Endothelial cell (in vitro differentiated cells): ENCODE data around the gene VWA2. TPM values are rescaled to one million over a fixed set of nuclear protein-coding genes. Genes with fewer than 3 reads are reported as not detected.

Source experiments
- DNase-seq: peaks from one replicate; pipeline ENCODE4 v3.0.0; 2021; ENCODE audit warnings: low spot score
- H3K27ac Mint-ChIP-seq: one replicate; pipeline ENCODE4 v1.8.0; 2021; ENCODE audit warnings: mixed read lengths, inconsistent platforms; ENCODE audit not compliant: unreplicated experiment
- H3K27me3 Mint-ChIP-seq: one replicate; pipeline ENCODE4 v1.8.0; 2021; ENCODE audit warnings: mild to moderate bottlenecking, moderate library complexity, mixed read lengths, inconsistent platforms; ENCODE audit not compliant: unreplicated experiment
- H3K36me3 Mint-ChIP-seq: one replicate; pipeline ENCODE4 v1.8.0; 2021; ENCODE audit warnings: mild to moderate bottlenecking, low read depth, mixed read lengths, inconsistent platforms; ENCODE audit not compliant: unreplicated experiment
- H3K4me1 Mint-ChIP-seq: one replicate; pipeline ENCODE4 v1.8.0; 2021; ENCODE audit warnings: mild to moderate bottlenecking, mixed read lengths, inconsistent platforms; ENCODE audit not compliant: unreplicated experiment
- H3K4me3 Mint-ChIP-seq: one replicate; pipeline ENCODE4 v1.8.0; 2021; ENCODE audit warnings: mild to moderate bottlenecking, mixed read lengths, inconsistent platforms; ENCODE audit not compliant: unreplicated experiment
- H3K9me3 Mint-ChIP-seq: one replicate; pipeline ENCODE4 v1.8.0; 2021; ENCODE audit warnings: mixed read lengths, inconsistent platforms; ENCODE audit not compliant: unreplicated experiment
- total RNA-seq: library from RNA; stranded (reverse); fragmentation: NEBNext Ultra II Directional; extraction: Animal tissue kit (Norgen Biotek cat#: 25700); gene quantifications from one replicate; pipeline ENCODE4 v1.2.1, GENCODE V29; 2021; ENCODE audit not compliant: unreplicated experiment
- TF ChIP-seq, protein P1 (sequence below): fragments of 200-600 bp; sonication (generic); IDR thresholded peaks from one replicate; pipeline ENCODE4 v1.5.0; 2021; ENCODE audit warnings: antibody characterized with exemption; ENCODE audit not compliant: unreplicated experiment

Gene VWA2
- total RNA-seq, 1 donor from 2014 or later: 2.4 TPM

DNA sequence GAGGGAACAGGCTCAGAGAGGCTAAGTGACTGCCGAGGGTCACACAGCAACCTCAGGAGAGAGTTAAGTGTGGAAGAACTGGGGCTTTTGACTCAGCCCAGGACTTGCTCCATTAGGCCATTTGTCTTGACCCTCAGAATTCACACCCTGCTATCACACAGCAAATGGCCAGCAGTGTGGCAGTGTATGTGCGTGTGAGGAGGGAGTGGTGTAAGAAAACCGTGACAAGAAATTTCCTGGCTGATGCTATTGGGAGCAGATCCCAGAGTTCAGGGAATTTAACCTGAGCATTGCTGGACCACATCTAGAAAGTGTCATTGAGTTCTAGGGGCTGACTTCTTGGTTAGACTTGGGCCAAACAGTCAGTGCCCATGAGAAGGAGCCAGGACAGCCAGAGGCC lies 18.4 kb downstream of the VWA2 start:
- H3K27ac Mint-ChIP-seq: no peak overlapping the region
- H3K27me3 Mint-ChIP-seq: peaks cover 11% of the 10 kb centered on the region
- peaks cover 8% of the 10 kb centered on the region for H3K36me3 Mint-ChIP-seq
- no peaks in the 10 kb centered on the region for H3K9me3 Mint-ChIP-seq
- TF ChIP-seq, protein P1, sequence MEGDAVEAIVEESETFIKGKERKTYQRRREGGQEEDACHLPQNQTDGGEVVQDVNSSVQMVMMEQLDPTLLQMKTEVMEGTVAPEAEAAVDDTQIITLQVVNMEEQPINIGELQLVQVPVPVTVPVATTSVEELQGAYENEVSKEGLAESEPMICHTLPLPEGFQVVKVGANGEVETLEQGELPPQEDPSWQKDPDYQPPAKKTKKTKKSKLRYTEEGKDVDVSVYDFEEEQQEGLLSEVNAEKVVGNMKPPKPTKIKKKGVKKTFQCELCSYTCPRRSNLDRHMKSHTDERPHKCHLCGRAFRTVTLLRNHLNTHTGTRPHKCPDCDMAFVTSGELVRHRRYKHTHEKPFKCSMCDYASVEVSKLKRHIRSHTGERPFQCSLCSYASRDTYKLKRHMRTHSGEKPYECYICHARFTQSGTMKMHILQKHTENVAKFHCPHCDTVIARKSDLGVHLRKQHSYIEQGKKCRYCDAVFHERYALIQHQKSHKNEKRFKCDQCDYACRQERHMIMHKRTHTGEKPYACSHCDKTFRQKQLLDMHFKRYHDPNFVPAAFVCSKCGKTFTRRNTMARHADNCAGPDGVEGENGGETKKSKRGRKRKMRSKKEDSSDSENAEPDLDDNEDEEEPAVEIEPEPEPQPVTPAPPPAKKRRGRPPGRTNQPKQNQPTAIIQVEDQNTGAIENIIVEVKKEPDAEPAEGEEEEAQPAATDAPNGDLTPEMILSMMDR: no peak
- H3K4me3 Mint-ChIP-seq: no peak overlapping the region
- peaks cover 28% of the 10 kb centered on the region for H3K4me1 Mint-ChIP-seq
- no peak for DNase-seq

DNA sequence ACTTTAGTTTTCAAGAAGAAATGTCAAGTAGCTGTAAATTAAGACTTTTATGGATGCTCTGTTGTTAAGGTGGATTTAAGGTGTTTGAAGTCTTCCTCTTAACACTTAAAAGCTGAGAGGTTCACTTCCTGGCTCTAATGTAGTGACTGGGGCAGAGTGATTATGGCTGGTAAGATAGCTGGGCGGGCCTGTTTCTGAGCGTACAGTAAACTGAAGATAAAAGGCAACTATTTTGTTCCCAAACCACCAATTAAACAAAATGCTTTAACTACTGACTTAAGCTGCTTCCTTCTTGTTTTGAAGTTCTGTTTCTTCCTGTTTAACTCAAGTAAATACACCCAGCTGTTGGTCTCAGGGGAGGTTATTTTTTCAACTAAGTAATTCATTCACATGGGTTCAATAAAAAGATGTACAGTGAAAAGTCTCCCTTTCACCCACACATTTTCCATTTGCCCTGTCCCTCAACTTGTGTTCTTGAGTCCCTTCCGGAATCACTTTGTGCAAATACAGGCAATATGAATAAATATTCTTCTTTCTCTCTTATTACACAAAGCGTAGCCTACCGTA lies 19.3 kb downstream of the VWA2 start:
- Mint-ChIP-seq H3K4me3 (no peak overlapping the region), H3K27me3 (peaks cover 9% of the 10 kb centered on the region), H3K36me3 (peaks cover 6% of the 10 kb centered on the region), H3K4me1 (peaks cover 26% of the 10 kb centered on the region), H3K27ac (no peak overlapping the region), H3K9me3 (no peaks in the 10 kb centered on the region)
- TF ChIP-seq, protein P1: no peak
- no peak for DNase-seq

DNA sequence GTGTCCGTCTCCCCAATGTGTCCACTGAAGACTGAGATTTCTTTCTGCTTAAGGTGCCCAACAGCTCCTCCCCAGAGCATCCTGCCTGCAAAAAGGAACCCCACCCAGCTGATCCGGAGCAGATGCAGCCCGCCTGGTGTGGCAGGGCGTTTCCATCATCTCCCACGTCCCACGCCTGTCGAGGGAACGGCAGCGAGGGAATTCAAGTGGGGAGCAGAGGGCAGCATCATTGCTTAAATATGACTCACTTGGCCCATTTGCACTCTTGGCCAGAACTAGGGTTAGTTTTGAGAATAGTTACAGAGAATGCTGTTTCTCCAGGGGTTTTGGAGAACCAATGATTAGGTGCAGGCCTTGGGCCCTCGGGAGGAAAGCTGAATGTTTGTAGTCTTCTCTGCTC lies 20.8 kb downstream of the VWA2 start:
- Mint-ChIP-seq H3K27me3 (peaks cover 3% of the 10 kb centered on the region), H3K4me3 (no peak overlapping the region), H3K27ac (no peak overlapping the region), H3K9me3 (no peaks in the 10 kb centered on the region), H3K36me3 (no peaks in the 10 kb centered on the region), H3K4me1 (peaks cover 23% of the 10 kb centered on the region)
- no peak for DNase-seq
- TF ChIP-seq, protein P1: no peak

DNA sequence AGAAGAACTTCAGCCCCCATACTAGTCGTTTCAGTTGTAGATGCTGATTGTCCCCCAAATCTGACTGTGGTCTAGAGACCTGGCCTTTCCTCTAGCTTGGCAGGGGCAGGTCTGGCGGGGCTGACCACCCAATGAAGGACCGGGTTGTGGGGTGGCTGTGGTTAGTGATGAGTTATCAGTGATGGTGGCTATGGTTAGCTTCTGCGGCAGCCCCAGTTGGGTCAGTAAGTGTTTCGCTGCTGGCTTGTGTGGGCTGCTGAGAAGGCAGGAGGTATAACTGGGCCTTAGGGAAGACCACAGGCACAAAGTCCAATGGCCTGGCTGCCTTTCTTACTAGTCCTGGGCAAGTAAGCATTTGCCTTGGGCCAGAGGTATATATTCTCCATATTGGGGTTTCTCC lies 21.3 kb downstream of the VWA2 start:
- Mint-ChIP-seq H3K4me3 (no peak overlapping the region), H3K4me1 (peaks cover 23% of the 10 kb centered on the region), H3K36me3 (no peaks in the 10 kb centered on the region), H3K27ac (no peak overlapping the region), H3K27me3 (no peaks in the 10 kb centered on the region), H3K9me3 (no peaks in the 10 kb centered on the region)
- TF ChIP-seq, protein P1: no peak
- no peak for DNase-seq

DNA sequence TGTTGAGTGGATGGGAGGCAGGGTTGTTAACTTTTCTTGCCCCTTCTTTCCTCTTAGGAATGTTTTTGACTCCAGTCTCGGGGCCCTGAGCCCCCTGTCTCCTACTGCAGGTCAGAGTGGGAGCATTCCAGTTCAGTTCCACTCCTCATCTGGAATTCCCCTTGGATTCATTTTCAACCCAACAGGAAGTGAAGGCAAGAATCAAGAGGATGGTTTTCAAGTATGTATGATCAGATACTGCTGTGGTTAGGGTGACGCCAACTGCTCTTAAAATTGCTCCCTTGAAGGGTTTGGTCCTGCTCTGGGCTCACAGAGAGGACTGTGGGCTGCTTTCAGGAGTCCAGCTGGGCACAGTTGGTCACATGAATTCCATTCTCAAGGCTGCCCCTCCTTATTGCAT lies 22.0 kb downstream of the VWA2 start:
- TF ChIP-seq, protein P1: no peak
- Mint-ChIP-seq H3K36me3 (no peaks in the 10 kb centered on the region), H3K27me3 (no peaks in the 10 kb centered on the region), H3K27ac (no peak overlapping the region), H3K4me1 (peaks cover 23% of the 10 kb centered on the region), H3K9me3 (no peaks in the 10 kb centered on the region), H3K4me3 (no peak overlapping the region)
- no peak for DNase-seq
